ENCODE data around the gene ITGA6.

The ITGA6 gene

DNA sequence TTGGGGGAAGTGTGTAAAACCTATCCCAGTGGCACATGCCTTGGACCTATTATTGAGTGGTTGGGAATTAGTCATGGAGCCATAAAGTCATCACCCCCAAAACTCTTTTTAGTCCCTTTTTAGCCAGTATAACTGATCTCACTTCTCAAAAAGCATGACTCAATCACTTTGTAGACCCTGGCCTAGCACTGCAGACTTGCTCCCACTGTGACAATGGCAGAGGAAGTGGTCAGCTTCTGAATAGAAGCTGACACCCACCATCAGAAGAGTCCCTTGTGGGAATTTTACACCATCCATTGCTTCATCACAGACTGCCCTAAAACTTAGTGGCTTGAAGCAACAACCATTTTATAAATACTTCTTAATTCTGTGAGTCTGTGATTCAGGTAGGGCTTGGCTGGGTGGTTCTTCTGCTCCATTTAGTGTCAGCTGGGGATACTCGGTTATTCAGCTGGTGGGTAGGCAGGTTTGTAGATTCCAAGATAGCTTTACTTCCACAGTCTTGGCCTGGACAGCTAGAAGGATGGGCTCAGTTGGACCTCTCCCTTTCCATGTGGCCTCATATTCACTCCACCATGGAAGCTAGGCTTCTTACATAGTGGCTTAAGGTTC, 10.8 kb upstream of the ITGA6 start:
- H3K27ac ChIP-seq, result no peak overlapping the region

DNA sequence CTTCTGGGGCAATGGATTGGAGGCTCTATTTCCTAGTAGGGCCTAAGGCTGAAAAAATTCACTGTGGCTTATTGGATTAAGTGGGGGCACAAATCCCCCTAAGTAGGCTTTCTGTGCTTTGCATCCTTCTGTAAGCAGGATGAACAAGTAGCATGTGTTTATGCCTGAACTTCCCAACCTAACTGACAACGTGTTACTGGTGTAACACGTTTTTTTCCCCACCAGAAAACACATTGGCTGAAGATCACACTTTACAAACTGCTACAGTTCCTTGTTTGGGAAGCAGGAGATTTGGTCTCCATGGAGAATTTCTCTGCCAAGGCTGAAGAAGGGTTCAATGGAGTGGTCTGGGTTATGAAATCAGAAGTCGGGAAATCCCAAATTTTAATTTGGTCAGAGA, 7.2 kb upstream of the ITGA6 start:
- no peak for TF ChIP-seq ZFX (IDR thresholded peaks at IDR 0.05; ENCODE audit: borderline replicate concordance)
- TF ChIP-seq, protein P1, sequence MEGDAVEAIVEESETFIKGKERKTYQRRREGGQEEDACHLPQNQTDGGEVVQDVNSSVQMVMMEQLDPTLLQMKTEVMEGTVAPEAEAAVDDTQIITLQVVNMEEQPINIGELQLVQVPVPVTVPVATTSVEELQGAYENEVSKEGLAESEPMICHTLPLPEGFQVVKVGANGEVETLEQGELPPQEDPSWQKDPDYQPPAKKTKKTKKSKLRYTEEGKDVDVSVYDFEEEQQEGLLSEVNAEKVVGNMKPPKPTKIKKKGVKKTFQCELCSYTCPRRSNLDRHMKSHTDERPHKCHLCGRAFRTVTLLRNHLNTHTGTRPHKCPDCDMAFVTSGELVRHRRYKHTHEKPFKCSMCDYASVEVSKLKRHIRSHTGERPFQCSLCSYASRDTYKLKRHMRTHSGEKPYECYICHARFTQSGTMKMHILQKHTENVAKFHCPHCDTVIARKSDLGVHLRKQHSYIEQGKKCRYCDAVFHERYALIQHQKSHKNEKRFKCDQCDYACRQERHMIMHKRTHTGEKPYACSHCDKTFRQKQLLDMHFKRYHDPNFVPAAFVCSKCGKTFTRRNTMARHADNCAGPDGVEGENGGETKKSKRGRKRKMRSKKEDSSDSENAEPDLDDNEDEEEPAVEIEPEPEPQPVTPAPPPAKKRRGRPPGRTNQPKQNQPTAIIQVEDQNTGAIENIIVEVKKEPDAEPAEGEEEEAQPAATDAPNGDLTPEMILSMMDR (IDR thresholded peaks at IDR 0.05), result no peak
- H3K27ac ChIP-seq, result no peak overlapping the region

More for the DNA sequence above, 10.8 kb upstream of the ITGA6 start:
- TF ChIP-seq, protein P1 (IDR thresholded peaks at IDR 0.05), result no peak
- TF ChIP-seq ZFX (IDR thresholded peaks at IDR 0.05; ENCODE audit: borderline replicate concordance), result no peak

DNA sequence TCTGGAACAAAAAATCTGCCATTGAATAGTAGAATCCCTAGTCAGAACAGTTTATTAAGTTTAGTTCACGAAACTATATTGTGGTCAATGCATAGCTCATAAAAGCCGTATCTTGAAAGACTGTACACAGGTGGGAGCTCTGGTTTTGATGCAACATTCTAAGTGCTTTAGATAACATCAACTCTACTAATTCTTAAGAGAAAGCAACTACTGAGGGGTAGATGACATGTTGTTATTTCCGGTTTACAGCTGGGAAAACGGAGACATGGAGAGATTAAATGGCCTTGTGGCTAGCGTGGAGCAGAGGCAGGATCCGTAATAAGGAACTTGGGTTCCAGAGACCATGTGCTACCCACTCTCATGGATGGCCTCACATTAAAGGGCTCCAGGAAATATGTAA, 4.2 kb upstream of the ITGA6 start:
- no peak for TF ChIP-seq ZFX (IDR thresholded peaks at IDR 0.05; ENCODE audit: borderline replicate concordance)
- TF ChIP-seq, protein P1 (IDR thresholded peaks at IDR 0.05), result no peak
- H3K27ac ChIP-seq, result no peak overlapping the region

DNA sequence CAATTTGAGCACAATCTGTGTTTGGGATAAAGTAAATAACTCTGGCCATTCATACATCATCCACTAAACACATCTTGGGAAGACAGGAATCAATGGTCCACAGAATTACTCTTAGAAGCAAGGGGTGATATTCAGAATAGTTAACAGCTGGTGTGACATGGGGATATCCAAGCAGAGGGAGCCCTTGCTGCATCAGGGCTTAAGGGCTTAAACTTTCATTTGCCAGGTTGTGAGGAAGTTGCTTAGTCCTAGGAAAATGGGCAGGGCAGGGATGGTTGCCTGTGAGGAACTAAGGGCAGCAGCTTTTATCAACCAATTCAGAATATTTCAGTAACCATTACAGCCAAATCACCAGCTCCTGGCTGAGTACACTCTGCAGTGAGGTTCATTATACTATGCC, 2.0 kb upstream of the ITGA6 start:
- TF ChIP-seq, protein P1 (IDR thresholded peaks at IDR 0.05), result no peak
- TF ChIP-seq ZFX (IDR thresholded peaks at IDR 0.05; ENCODE audit: borderline replicate concordance), result no peak
- no peak overlapping the region for H3K27ac ChIP-seq

DNA sequence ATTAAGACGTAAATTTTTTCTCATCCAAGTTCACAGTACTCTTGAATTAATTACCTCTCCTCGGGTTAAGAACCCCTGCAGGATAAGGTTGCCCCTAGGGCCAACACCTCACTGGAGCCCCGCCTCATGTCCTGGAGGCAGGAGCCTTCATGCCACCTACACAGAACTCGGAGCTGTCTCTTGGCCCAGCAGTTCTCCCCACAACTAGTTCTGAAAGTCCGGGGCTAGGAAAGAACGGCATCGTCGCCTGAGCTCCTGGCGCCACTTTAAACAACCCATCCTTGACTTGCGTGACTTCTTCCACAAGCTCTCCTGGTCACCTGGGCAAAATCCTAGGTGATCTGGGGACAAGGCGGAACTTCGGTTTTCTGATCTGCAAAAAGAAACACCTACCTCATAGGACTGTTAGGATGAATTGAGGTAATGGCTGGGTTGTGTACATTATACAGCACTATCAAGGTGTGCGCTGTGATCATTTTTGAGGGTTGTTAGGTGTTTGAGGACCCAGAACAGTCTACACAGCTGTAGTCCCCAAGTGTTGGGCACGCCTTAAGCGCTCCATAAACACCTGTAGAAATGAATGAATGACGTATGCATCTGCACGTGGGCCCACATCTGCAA, 641 bp upstream of the ITGA6 start:
- H3K27ac ChIP-seq, result no peak overlapping the region
- TF ChIP-seq, protein P1 (IDR thresholded peaks at IDR 0.05), result no peak
- TF ChIP-seq ZFX (IDR thresholded peaks at IDR 0.05; ENCODE audit: borderline replicate concordance), result no peak

DNA sequence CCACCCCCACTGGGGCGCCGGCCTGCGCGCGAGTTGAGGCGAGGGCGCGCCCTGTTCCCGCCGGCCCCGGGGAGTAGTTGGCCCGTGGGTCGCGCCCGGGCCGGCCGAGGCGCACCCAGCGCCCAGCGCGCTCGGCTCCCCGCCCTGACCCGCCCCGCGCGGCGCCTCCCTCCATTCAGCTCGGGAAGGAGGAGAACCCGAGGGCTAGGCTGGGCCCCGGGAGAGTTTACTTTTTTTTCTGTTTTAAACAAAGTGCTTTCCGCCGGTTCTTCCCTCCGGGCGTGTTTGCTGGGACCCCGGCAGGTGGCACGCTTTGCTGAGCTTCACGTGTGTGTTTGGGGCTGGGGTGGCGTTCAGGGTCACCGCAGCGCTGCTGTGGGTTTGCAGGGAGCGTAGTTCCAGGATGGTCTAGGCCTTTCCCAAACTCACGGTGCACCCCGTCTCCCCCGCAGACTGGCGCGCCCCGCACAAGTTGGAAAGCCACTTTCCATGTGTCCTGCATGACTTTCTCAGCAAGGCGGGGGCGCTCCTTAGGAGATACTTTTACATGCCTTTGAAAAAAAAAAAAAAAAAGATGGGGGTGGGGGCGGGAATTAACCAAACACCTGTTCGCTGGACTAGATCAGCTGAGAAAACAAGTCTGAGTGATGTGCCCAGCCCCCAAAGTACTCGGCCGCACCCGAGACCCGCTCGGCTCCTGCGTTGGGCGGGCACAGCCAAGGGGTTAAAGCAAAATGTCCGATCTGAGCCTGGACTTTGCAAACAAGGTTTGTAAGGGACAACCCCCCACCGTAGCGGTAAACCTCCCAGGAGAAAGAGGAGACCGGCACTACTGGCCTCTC, 825 bp downstream of the ITGA6 start:
- no peak for TF ChIP-seq ZFX (IDR thresholded peaks at IDR 0.05; ENCODE audit: borderline replicate concordance)
- TF ChIP-seq, protein P1 (IDR thresholded peaks at IDR 0.05), result no peak
- H3K27ac ChIP-seq, result no peak overlapping the region

DNA sequence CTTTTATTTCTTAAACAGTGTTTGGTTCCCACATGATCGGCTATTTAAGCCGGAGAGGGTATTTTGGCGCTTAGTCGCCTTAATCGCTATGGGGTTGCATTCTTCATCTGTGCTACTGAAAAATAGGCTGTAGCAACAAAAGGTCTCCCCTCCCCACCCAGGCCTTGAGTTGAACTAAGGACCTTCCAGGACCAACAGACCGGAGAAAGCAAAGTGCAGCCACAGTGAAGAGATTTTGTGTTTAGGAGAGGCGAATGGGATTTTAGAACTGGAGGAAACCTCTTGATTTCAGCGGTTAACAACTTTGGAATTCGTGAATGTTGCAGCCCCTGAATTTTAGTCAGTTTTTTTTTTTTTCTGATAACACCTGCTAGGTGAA, 1.4 kb downstream of the ITGA6 start:
- H3K27ac ChIP-seq, result no peak overlapping the region
- TF ChIP-seq, protein P1 (IDR thresholded peaks at IDR 0.05), result no peak
- TF ChIP-seq ZFX (IDR thresholded peaks at IDR 0.05; ENCODE audit: borderline replicate concordance), result no peak

All from 22Rv1 (cell line).